ENCODE measurements around the gene RTP4.

The RTP4 gene, protein sequence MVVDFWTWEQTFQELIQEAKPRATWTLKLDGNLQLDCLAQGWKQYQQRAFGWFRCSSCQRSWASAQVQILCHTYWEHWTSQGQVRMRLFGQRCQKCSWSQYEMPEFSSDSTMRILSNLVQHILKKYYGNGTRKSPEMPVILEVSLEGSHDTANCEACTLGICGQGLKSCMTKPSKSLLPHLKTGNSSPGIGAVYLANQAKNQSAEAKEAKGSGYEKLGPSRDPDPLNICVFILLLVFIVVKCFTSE

DNA sequence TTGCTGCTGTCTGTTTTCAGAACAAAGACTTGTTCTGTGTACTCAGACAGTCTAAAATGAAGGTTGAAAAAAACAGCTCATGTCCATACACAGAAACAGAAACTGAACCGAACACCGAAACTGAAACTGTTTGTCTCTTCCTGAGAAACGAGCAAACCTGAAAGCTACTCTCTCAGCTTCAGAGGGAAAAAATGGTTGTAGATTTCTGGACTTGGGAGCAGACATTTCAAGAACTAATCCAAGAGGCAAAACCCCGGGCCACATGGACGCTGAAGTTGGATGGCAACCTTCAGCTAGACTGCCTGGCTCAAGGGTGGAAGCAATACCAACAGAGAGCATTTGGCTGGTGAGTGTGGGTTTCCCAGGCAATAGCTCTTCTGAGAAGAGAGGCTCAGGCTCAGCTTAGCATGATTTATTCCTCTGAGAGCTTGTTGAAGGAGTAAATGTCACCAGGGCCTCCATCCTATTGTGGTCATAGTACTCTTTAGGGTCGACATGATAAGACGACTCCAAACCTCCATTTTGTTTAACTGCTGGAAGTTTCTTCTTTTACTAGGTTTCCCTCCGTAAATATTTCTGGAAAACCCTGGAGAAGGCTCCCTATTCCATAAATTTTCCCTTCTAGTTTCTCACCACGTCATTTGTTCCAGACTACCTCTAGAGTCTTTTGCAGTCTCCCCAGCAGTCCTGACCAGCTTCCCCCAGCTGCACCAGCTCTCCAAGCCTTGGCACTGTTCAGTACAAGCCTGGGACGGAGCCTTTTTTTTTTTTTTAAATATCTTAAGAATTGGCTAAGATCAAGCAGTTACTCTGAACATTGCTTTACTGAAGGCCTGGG is at the start of gene RTP4:
Gene RTP4 (plus strand): TSS at position 135 of the 838 bp plus-strand sequence. CDS start 57 bp downstream, at position 192.
- in situ Hi-C loops (cut with MboI; ENCODE audit: low sequenced_read_pairs) = no loop called here

DNA sequence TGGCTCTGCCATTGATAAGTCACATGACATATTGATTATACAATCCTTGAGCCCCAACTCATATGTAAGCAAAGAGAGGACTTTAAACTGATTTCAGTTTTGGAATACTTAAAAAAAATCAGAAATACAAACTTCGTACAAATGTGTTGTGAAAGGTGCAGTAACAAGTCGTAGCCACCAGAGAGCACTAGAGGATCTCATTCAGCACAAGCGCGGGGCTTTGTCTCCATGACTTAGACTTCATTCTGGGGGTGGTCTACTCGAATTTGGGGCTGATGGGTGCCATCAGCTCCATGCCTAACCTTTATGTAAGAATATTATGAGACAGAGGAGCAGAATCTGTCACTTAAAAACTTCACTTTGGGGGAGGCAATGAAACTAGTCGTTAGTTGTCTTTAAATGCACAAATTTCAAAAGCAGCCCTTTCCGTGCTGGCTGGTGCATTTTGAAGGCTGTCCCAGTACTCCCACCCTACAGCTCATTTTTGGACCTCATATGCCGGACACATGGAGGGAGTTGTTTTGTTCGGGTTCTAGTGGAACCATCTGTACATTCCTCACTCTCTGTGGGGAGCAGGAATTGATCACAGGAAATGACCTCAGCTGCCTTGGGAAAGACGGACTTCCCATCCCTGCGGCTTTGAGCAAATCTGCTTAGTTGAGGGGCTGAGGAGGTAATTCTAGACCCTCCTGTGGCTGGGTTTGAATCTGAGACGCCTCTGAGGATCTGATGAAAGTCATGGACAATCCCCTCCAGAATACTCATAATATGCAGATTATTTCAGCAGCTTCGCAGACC is 49.2 kb upstream of the RTP4 start:
- in situ Hi-C loops (cut with MboI; ENCODE audit: low sequenced_read_pairs) = loop anchor here (5.0 kb wide), 1 partner anchor 358 kb away; no protein-coding TSS in a partner anchor

DNA sequence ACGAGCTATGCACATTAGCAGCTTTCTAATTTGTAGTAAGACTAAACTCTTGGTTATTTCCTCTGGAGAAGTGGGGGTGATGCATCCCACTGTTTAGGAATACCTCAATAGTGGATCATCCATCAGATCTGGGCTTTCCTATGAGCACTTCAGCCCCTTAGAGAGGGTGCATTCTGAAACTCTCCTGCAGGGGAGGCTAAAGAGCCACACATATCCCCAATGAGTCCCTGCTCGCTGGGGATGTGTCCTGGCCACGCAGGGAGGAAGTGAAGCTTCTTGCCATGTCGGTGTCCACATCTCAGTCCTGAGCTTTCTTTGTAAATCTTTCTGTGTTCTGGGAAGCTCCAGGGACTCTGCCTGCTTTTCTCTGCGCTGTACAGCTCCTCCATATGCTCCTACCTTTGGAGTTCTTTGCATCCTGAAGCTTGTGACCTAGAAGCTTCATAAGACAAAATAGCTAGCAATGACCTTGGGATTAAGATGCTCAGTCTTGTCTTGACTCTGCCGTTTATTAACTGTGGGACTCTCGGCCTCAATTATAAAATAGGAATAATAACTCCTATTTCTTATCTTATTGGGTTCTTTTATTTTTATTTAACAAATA is 48.4 kb upstream of the RTP4 start:
- in situ Hi-C loops (cut with MboI; ENCODE audit: low sequenced_read_pairs) = loop anchor here (5.0 kb wide), 1 partner anchor 358 kb away; no protein-coding TSS in a partner anchor

DNA sequence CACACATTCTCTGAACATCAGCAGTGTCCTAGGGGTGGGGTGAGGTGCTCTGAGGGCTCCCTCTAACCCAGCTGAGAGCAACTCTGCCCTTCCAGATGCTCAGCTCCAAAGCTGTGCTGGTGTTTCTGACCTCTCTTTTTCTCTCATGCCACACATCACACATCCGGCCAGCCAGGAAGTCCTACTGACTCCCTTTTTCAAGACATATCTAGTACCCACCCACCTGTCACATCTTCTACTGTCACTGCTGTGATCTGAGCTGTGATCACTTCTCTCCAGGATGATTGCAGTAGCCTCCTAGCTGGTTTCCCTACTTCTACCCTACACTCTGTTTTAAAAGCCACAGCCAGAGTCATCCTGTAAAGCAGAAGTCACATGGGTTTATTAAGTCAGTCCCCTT is 46.4 kb upstream of the RTP4 start:
- in situ Hi-C loops (cut with MboI; ENCODE audit: low sequenced_read_pairs) = no loop called here

DNA sequence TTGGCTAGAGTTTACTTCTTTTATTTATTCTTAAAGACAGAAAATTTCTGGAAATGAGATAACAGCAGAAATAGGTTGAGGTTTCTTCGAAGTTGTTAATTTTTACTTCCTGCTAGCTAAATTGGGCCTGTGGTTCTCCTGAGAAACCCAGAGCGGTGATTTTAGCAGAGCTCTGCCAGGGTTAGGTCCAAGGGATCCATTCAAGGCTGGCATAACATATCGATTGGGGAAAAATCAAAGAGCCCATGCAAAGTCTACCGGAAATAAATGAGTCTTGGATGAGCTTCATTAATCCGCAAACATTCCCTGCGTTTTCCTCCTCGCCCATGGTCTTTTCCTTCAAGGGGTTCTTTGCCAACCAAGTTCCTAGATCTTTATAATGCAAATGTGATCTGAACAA is 45.9 kb upstream of the RTP4 start:
- in situ Hi-C loops (cut with MboI; ENCODE audit: low sequenced_read_pairs) = no loop called here

DNA sequence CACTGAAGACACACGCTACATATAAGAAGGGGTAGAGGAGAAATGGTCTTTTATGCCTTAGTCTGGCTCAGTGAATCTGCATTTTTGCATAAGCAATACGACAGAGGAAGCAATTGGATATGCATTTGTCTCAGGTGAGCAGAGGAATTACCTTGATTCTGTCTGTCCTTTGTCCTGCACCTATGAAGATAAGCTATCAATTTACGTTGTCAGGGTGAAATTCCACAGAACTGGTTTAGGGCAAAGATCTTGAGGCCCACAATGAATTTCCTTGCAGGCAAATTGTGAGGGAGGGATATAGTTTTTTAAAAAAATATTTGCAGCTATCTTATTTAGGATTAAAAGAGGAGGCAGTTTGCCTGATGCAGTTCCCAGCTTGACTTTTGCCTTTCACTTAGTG is 45.1 kb upstream of the RTP4 start:
- in situ Hi-C loops (cut with MboI; ENCODE audit: low sequenced_read_pairs) = no loop called here

DNA sequence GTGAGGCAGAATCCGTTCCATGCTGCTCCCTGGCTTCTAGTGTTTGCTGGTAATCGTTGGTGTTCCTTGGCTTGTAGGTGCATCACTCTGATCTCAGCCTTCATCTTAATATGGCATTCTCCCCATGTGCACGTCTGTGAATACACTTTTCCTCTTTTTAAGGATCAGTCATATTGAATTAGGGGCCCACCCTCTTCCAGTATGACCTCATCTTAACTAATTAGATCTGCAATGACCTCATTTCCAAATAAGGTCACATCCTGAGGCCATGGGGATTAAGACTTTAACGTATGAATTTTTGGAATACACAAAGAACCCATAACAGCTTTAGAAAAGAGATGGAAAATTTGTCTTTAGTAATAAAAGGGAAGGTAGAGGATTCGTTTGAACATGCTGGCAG is 42.6 kb upstream of the RTP4 start:
- in situ Hi-C loops (cut with MboI; ENCODE audit: low sequenced_read_pairs) = no loop called here

DNA sequence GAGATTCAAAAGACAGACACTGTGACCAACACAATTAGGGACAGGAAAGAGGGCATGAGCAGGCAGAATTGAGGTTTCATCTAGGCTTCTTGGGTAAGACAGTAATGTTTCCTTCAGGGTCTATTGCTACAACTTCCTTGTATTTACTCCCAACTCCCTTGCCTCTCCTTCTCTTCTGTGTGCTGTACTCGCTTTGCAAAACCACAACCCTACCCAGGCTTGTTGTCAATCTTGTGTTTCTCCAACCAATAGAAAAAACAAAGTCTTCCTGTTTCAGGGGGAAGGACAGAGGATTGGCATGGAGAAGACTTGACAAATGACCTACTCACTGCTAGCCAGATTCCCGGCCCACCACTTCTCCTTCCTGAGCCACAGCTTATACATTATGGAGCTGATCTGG is 40.3 kb upstream of the RTP4 start:
- in situ Hi-C loops (cut with MboI; ENCODE audit: low sequenced_read_pairs) = no loop called here

DNA sequence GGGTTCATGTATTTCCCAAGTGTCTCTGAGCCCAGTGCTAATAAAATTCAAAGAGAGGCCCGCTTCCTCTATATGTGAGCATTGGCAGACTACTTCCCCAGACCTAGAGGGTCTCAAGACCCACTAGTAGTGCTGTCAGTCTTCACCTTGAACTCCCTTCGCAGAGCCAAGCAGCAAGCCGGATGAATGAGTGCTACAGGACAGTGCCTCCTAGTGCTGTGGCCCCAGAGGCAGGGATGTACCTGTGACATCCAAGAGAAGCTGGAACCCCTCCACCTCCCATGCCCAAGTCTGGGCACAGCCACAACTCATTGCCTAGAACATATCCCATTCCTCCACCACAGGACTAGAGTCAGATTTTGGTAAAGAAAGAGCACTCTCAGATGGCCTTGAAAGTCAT is 39.5 kb upstream of the RTP4 start:
- in situ Hi-C loops (cut with MboI; ENCODE audit: low sequenced_read_pairs) = no loop called here

DNA sequence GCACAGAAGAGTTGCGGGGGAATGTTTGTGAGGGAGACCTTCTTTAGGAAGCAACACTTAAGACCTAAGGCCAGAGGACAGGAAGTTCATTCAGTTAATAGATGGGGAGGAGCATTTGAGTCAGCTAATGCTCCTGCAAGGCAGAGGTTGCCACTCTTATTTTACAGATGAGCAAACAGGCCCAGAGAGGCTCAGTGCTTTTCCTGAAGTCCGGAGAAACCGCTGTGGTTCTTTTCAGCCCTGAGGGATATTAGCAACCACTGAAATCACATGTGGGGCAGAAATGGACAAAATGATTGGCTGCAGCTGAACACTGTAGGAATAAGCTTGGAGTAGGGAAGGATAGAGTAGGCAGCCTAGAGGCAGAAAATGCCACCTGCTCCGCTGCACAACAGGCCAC is 33.3 kb upstream of the RTP4 start:
- in situ Hi-C loops (cut with MboI; ENCODE audit: low sequenced_read_pairs) = no loop called here

DNA sequence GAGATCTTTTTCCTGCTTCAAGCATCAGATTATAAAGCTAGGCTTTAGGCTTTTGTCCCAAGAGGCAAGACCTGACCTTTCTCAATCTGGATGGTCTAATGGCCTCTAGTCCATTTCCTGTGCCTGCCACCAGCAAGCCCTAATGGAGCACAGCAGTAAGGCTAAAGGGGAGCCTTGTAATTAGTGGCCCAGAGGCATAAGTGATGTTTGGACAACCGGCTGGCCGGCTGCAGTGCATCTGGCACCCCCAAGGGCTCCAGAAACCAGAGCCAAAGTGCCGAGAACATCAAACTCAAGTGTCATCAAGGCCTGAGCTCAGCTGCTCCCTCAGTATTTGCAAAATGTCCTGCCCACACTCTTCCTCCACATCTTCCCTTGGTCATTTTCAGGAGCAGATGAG is 31.9 kb upstream of the RTP4 start:
- in situ Hi-C loops (cut with MboI; ENCODE audit: low sequenced_read_pairs) = no loop called here

DNA sequence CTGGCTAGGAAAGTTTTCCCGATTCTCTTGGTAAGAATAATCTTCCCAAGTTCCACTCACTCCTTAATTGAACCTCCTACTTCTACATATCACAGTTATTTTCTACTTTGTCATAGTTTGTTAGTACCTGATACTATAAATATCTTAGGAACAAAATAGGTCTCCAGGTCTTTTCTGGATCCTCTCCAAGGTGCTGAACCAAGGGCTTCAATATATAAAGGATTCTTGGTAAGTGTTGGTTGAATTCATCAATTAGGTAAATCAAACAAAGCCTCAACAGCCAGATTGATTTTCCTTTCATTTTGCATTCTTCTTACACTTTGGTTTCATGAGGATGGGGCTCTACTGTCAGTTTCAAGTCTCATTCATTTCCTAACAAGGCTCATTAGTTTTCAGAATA is 27.6 kb upstream of the RTP4 start:
- in situ Hi-C loops (cut with MboI; ENCODE audit: low sequenced_read_pairs) = no loop called here

DNA sequence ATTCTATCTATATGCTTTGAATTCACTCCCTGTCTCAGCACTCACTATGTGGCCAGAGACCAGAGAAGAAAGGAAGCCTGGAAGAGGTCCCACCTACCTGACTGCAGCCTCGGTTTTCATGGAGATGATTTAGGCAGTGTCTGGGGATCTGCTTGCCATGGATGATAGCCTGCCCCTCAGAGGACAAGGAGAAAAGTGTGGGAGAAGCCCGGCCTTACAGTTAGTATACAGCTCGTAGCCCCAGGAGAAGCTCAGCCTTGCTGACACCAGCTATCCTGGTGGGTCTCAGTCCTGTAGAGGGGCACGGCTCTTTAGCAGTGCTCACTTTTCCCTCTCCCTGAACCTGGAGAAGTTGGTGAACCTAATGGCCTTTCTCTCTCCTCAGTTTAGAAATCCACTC is 25.9 kb upstream of the RTP4 start:
- in situ Hi-C loops (cut with MboI; ENCODE audit: low sequenced_read_pairs) = no loop called here

DNA sequence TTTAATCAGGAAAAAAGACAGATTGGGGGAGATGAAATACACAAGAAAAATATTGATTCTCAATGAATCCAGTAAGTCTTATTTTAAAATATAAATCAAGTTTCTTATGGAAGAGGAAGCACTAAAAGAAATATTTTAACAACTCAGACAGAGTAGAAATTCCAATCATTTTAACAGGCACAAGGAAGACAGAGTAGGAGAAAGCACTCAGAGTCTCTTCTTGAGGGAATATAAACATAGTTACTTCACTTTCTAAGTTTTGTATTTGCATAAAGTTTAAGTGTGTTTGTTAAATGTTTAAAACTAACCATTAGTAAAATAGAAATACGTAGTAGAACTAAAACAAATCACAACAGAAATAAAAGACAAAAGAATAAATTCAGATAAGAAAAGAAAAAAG is 24.5 kb upstream of the RTP4 start:
- in situ Hi-C loops (cut with MboI; ENCODE audit: low sequenced_read_pairs) = no loop called here

DNA sequence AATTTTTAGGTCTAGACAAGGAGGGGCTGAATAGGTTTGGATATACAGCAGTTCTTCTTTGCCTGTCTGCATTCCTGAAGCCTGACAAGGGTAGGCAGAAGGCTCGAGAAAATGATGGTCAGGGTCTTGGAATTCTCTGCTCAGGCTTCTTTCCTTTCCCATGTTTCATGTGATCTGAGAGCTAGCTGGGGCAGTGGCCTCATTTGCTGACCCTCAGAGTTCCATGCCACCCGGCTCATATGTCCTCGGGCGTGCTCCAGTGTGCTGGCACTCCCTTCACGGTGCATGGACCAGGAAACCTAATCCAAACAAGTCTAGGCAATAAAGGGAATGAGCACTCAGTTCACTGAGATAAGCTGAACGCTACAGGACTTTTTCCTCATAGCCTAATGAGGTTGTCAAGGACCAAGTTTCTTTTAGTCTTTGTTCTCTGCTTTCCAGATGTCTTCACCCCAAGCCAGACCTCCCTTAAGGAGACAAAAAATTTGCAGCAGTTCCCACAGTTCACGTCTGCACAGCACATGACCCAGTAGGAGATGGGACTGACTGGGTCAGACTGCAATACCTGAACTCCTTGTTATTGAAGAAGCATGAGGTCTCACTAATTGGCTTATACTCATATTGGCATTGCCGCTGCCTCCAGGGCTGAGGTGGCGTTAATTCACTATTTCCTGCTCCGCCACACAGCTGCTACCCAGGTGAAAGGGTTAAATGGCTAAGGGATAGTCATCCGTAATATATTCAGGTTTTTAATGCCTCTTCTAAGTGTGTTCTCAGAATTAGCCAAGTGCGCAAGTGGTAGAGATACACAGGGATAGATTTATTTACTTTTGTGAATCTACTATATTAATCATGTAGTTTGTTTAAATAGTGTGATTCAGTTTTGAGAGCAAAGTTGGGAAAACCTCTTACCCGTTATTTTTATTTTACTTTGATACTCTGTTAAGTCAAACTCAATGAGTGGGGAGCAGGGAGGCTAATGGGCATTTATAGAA is 15.3 kb upstream of the RTP4 start:
- in situ Hi-C loops (cut with MboI; ENCODE audit: low sequenced_read_pairs) = no loop called here

DNA sequence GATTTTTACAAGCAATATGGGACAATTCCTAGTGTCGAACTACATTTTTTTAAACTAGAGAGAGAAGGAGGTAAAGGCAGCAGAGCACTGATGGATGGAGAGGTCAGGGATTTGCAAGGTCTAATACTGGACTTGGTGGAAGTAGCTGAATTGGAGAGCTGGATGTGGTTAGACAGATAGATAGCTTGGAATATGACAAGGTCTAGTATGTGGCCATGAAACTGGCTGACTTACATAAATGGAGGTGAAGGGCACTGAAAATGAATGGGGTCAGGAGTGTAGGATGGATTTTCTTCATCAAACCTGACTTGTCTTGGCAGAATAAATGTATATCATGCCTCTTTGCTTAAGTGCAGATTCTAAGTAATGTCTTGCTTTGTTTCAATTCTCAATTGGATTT is 10.1 kb upstream of the RTP4 start:
- in situ Hi-C loops (cut with MboI; ENCODE audit: low sequenced_read_pairs) = no loop called here

DNA sequence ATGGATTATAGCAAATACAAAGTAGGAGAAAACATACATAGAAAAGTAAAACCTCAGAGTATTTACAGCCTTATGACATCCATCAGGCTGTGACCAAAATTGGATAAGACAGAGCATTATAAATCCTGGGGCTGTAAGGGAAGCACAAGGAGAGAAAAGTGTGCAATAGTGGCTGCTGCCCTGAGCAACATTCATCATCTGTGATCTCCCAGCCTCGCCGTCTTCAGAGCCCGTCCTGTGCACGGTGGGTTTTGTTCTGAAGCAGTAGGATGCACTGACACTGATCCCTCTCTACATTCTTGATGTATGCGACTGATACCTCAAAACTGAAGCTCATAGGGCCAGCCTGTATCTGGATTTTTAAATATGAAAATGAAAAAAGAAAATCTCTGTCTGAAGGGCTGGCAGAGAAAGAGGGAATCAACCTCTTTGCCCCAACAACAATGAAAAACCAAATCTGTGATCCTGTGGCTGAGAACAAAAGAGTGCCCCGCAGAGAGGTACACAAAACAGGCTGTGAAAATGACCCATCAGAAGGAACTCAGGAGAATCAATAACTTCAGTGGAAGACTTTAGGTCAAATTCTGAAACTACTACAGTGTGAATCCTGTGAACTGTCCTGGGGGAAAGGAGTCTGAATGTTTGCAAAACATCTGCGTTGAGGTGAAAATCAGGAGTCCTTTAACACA is 8.2 kb upstream of the RTP4 start:
- in situ Hi-C loops (cut with MboI; ENCODE audit: low sequenced_read_pairs) = no loop called here

DNA sequence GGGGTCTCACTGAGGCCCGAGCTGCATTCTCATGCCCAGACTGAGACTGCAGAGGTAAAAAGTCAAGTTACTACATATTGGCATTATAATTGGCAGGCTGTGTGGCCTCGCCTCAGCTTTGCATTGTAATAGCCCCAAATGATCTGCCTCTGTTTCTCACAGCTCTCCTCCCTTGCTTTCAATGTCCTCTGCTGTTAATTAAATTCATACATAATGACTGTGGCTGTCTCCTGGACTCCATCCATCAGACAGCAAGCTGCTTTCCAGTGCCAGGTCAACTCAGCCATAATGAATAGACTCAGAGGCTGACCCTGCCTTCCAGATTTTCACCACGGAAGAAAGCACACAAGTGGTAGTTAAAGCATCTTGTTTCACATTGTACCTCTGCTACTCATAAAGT is 7.6 kb upstream of the RTP4 start:
- in situ Hi-C loops (cut with MboI; ENCODE audit: low sequenced_read_pairs) = no loop called here

DNA sequence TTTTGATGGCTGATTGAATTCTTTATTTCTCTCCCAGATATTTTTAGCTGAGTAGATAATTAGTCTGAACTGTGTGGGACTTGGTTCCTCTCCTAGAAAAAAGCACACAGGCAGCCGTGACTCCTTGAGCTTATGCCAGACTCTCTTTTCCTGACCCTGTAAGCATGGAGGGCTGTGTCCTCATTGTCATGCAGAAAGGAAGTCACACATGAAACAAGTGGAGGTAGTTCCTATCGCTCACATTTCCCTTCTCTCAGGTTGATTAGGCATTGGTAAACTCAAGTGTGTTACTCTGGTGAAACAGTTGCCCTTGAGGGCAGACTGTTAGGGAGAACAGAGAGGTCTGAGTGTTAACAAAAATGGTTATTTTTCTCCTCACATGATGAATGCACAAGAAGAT is 6.3 kb upstream of the RTP4 start:
- in situ Hi-C loops (cut with MboI; ENCODE audit: low sequenced_read_pairs) = no loop called here
